Vagina (tissue), 2 donors: ENCODE results near the gene QRFP. TPM values are rescaled to one million over a fixed set of nuclear protein-coding genes. Genes with fewer than 3 reads are reported as not detected.
A peak's percentile ranks its signal among the peaks of the same experiment; 100 is the strongest.

ENCODE experiments used
- DNase-seq, 2 donors: peaks; one replicate each; pipeline ENCODE4 v3.0.0-alpha.2; 2017; ENCODE audit errors: extremely low spot score in 2 of 2
- H3K27ac ChIP-seq: fragments of 200-600 bp; sonication (generic); one replicate; pipeline ENCODE4 v1.5.1; 2019
- H3K27me3 ChIP-seq: fragments of 200-600 bp; sonication (generic); one replicate; pipeline ENCODE4 v1.5.1; 2019
- H3K36me3 ChIP-seq, 2 donors: fragments of 200-600 bp; sonication (generic); one replicate each; pipeline ENCODE4 v1.5.1; 2017 to 2019
- H3K4me1 ChIP-seq: fragments of 200-600 bp; sonication (generic); one replicate; pipeline ENCODE4 v1.5.1; 2019
- H3K4me3 ChIP-seq, 2 donors: fragments of 200-600 bp; sonication (generic); 1 replicate in 1 of 2; 2 replicates in 1 of 2; pipeline ENCODE4 v1.5.1; 2016 to 2019
- H3K9me3 ChIP-seq: fragments of 200-600 bp; sonication (generic); one replicate; pipeline ENCODE4 v1.5.1; 2019
- CTCF ChIP-seq, 3 experiments: fragments of 450-650 bp in 2 of 3; fragments of 200-600 bp in 1 of 3; sonication (generic) in 1 of 3; IDR thresholded peaks; one replicate each; pipeline ENCODE4 v1.5.1; 2017 to 2019; ENCODE audit warnings: antibody characterized with exemption in 3 of 3, mild to moderate bottlenecking in 2 of 3, moderate library complexity in 2 of 3
- POLR2A ChIP-seq, 2 donors: fragments of 450-650 bp; IDR thresholded peaks; one replicate each; pipeline ENCODE4 v1.6.1; 2017; ENCODE audit warnings: antibody characterized with exemption in 2 of 2, mild to moderate bottlenecking in 2 of 2, moderate library complexity in 2 of 2
- POLR2AphosphoS5 ChIP-seq, 2 donors: sonication (generic); formaldehyde crosslinking; IDR thresholded peaks; one replicate each; pipeline ENCODE4 v1.9.0; 2017; ENCODE audit warnings: antibody characterized with exemption in 2 of 2, mild to moderate bottlenecking in 2 of 2, low read depth in 1 of 2; ENCODE audit not compliant: insufficient read depth in 1 of 2
- intact Hi-C: fragments of 100-400 bp; cut with DNase I; formaldehyde crosslinking; loops from one replicate; pipeline ENCODE4 v1.15.1; 2023
- total RNA-seq: library from RNA; depleted of rRNA; stranded (reverse); fragments of >200 nt; gene quantifications from one replicate; pipeline ENCODE4 v1.2.3, GENCODE V29; 2016

QRFP gene
- total RNA-seq, 1 donor from 2014 or later: not detected

GRCh38 chr9:130939405-130940026, 42.9 kb upstream of the QRFP start:
- H3K27me3 ChIP-seq: peaks cover 16% of the 10 kb centered on the region
- peaks cover 31% of the 10 kb centered on the region for H3K4me1 ChIP-seq

DNA sequence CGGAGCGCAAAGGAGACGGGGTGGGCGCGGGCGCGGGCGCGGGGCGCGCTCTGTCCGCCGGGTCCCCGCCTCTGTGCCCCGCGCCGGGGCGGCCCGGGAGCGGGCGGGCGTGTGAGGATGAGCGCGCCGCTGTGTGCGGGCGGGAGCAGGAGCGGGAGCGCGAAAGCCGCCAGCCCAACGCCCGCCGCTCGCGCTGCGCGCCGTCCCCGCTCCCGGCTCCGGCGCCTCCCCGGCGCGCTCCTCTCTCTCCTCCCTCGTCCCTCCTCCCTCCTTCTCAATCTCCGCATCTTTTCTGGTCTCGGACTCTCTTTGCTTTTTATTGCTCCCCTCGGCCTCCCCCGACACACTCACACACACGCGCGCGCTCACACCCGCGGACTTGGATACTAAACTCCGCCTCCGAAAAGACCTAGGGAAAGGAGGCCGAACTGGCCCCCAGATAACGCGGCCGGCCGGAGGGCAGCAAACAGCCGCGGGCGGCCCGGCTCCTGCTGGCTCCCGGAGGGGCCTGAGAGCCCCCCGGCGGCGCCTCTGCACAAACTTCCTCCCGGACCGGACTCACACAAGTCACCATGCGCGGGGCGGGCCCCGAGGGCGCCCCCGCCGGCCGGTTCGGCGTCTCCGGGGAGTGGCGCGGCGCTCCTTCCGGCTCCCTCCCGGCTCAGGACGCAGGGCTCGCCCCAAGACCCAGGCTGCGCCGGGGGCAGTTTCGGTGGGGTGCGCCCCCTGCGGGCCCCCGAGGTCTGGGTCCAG, 42.2 kb upstream of the QRFP start, which contains the start of gene FIBCD1:
FIBCD1 (minus strand) TSS at position 596 of the 753 bp plus-strand sequence. CDS start 640 bp downstream, outside the sequence.
- H3K27ac ChIP-seq: no peak within 1 kb of the TSS
- no peaks in the 10 kb centered on the region for H3K36me3 ChIP-seq
- no peaks in the 10 kb centered on the region for H3K9me3 ChIP-seq
- TF ChIP-seq POLR2A (IDR thresholded peaks at IDR 0.05) (no peak), CTCF (IDR thresholded peaks at IDR 0.05) (no peak), POLR2AphosphoS5 (IDR thresholded peaks at IDR 0.05; ENCODE audit: insufficient read depth in 1 of 2, low read depth in 1 of 2) (no peak)
- intact Hi-C loops: loop anchor here (5.0 kb wide), 2 partner anchors 167 to 232 kb away; no protein-coding TSS in a partner anchor
- H3K4me1 ChIP-seq: peaks cover 31% of the 10 kb centered on the region
- no peak for DNase-seq
- peak within 1 kb of the TSS; percentile 45 to 50 for H3K4me3 ChIP-seq
- H3K27me3 ChIP-seq: peaks cover 19% of the 10 kb centered on the region

More at GRCh38 chr9:130939405-130940026, 42.9 kb upstream of the QRFP start:
- no peak overlapping the region for H3K27ac ChIP-seq
- H3K36me3 ChIP-seq: no peaks in the 10 kb centered on the region
- DNase-seq: no peak
- H3K9me3 ChIP-seq: no peaks in the 10 kb centered on the region
- peak overlapping the region; percentile 45 to 50 for H3K4me3 ChIP-seq
- intact Hi-C loops: loop anchor here (5.0 to 10.0 kb wide), 3 partner anchors 75 to 232 kb away; no protein-coding TSS in a partner anchor
- TF ChIP-seq CTCF (IDR thresholded peaks at IDR 0.05) (no peak), POLR2A (IDR thresholded peaks at IDR 0.05) (no peak), POLR2AphosphoS5 (IDR thresholded peaks at IDR 0.05; ENCODE audit: insufficient read depth in 1 of 2, low read depth in 1 of 2) (no peak)

DNA sequence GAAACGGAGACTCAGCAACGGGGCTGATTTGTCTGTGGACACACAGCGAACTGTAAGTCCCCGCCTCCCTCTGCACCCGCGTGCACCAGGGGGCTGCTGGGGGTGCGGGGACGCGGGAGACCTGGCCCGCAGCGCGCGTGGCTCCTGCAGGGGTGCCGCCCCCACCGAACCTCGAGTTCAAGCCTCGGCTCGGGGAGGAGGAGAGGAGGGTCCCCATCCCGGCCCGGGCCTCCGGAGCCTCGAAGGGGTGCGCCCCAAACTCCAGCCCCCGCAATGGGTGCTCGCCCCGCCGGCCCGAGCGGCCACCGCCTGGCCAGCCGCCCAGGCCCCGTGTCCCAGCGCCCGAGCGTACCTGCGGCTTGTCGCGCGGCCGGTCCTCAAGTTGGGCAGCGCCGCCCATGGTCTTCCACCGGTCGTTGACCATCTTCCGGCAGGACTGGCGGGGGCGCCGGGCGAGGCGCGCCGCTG, 41.6 kb upstream of the QRFP start:
- no peak overlapping the region for H3K27ac ChIP-seq
- no peak for DNase-seq
- intact Hi-C loops: loop anchor here (5.0 kb wide), 2 partner anchors 166 to 231 kb away; no protein-coding TSS in a partner anchor
- H3K36me3 ChIP-seq: no peaks in the 10 kb centered on the region
- H3K9me3 ChIP-seq: no peaks in the 10 kb centered on the region
- peaks cover 23% of the 10 kb centered on the region for H3K27me3 ChIP-seq
- peak overlapping the region in 1 of 2 donors; percentile 50 for H3K4me3 ChIP-seq
- TF ChIP-seq POLR2A (IDR thresholded peaks at IDR 0.05): no peak
- TF ChIP-seq CTCF (IDR thresholded peaks at IDR 0.05): no peak
- no peak for TF ChIP-seq POLR2AphosphoS5 (IDR thresholded peaks at IDR 0.05; ENCODE audit: insufficient read depth in 1 of 2, low read depth in 1 of 2)
- H3K4me1 ChIP-seq: peaks cover 34% of the 10 kb centered on the region

DNA sequence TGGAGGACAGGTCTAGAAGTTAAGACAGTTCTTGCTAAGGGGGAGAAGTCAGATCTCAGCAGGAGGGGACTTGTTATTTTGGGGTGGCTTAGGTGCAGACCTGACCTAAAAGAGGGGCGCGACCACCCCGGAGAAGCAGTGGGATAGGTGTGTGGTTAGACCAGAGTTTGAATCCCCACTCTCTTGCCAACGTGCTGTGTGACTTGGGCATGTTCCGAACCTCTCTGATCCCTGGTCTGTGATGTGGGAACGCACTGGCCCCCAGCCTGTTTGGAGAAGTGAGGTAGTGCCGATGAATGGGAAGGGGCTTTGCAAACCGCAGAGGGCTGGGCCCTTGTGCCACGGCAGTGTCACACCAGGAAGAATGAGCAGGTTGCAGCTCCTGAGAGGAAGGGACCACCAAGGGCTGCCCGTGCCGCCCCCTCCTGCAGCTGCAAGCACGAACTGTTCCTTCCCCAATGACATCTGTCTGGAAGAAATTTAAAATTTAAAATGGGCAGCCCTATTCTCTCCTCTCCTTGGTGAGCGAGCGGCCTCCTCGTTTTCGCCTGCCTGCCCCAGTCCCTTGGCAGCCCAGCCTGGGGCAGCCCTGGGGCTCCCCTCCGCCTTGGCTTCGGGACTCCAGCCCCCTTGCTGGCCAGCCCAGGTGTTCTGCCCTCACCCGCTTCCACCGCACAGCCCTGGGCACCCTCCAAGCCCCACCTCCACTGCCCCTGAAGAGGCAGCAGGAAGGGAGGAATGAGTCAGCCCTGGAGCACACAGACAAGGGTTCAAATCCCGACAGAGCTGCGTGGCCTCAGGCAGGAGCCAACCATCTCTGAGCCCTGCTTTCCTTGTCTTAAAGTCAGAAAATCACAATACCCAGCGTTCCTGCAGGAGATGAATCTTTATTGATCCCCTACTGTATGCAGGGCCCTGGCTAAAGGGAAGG, 40.8 kb upstream of the QRFP start:
- H3K27ac ChIP-seq: no peak overlapping the region
- no peak for DNase-seq
- no peaks in the 10 kb centered on the region for H3K36me3 ChIP-seq
- H3K4me3 ChIP-seq: peak overlapping the region in 1 of 2 donors; percentile 50
- peaks cover 23% of the 10 kb centered on the region for H3K27me3 ChIP-seq
- intact Hi-C loops: loop anchor here (5.0 kb wide), 2 partner anchors 165 to 230 kb away; no protein-coding TSS in a partner anchor
- H3K4me1 ChIP-seq: peaks cover 42% of the 10 kb centered on the region
- no peak for TF ChIP-seq POLR2AphosphoS5 (IDR thresholded peaks at IDR 0.05; ENCODE audit: insufficient read depth in 1 of 2, low read depth in 1 of 2)
- no peak for TF ChIP-seq CTCF (IDR thresholded peaks at IDR 0.05)
- H3K9me3 ChIP-seq: no peaks in the 10 kb centered on the region
